NCI-H82 treated with DMSO at 0.1 percent for 48 hours (cell line): ENCODE data around the gene TRAPPC3.

Source experiments
- DNase-seq: peaks from one replicate; lab custom pipeline; 2025; ENCODE audit not compliant: unreplicated experiment; lab: John Stamatoyannopoulos, UW

Gene TRAPPC3

DNA sequence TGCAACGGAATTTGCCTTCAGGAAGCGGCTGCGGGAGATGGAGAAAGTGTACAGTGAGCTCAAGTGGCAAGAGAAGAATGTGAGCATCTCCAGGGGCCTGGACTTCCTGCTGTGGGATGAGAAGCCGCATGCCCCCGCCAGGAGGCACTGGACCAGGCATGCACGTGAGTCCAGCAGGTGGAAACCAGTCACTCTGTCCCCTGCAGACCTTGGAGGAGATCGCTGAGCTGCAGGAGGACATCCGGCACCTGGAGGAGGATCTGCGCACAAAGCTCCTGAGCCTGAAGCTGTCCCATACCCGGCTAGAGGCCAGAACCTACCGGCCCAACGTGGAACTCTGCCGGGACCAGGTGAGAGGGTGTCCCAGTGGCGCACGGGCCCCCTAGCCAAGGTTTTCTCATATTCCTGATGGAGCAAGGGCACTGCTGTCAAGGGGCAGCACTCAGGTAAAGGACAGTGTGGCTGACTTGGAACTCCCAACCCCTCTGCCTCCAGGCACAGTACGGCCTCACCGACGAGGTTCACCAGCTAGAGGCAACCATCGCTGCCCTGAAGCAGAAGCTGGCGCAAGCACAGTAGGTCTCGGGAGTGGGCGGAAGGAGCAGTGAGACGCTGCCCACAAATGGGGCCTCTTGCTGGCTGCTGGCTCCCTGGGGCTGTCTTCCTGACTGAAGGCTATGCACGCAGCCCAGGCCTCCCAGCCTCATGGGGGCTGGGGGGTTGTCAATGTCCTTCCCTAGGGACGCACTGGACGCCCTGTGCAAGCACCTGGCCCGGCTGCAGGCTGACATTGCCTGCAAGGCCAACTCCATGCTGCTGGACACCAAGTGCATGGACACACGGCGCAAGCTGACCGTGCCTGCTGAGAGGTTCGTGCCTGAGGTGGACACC lies 61.8 kb downstream of the TRAPPC3 start:
- DNase-seq: no peak
